H1 (cell line): ENCODE measurements around the gene PGGHG. TPM values are rescaled to one million over a fixed set of nuclear protein-coding genes. Genes with fewer than 3 reads are reported as not detected.

Experiments used
- BACH1 ChIP-seq: IDR thresholded peaks from 2 replicates; pipeline ENCODE4 v1.6.1; 2012; ENCODE audit warnings: low read length, improper control_type of control experiment
- JUND ChIP-seq: IDR thresholded peaks from 2 replicates; pipeline ENCODE4 v1.6.1; 2011; ENCODE audit warnings: mild to moderate bottlenecking, improper control_type of control experiment, low read length
- POLR2AphosphoS5 ChIP-seq: IDR thresholded peaks from 2 replicates; pipeline ENCODE4 v1.6.1; 2011; ENCODE audit warnings: low read depth, low read length
- RAD21 ChIP-seq, 2 experiments: IDR thresholded peaks in 1 of 2; conservative IDR thresholded peaks in 1 of 2; 2 replicates each; pipeline ENCODE4 v1.6.1; 2011; ENCODE audit warnings: low read depth in 2 of 2, low read length in 2 of 2, improper control_type of control experiment in 1 of 2, inconsistent platforms in 1 of 2, mild to moderate bottlenecking in 1 of 2, moderate library complexity in 1 of 2
- SP4 ChIP-seq: IDR thresholded peaks from 2 replicates; pipeline ENCODE4 v1.6.1; 2012; ENCODE audit warnings: low read length, inconsistent platforms
- TAF7 ChIP-seq: optimal IDR thresholded peaks from 2 replicates; pipeline ENCODE3; 2011; ENCODE audit warnings: low read depth, mild to moderate bottlenecking, inconsistent platforms, low read length, moderate library complexity, borderline replicate concordance
- TEAD4 ChIP-seq: IDR thresholded peaks from 2 replicates; pipeline ENCODE4 v1.6.1; 2012; ENCODE audit warnings: low read depth, low read length, inconsistent platforms, mixed read lengths
- polyA plus RNA-seq, 7 experiments: library from polyadenylated mRNA; depleted of rRNA in 3 of 7; stranded (reverse) in 5 of 7; unstranded in 2 of 7; fragments of >200 nt in 5 of 7; fragments of 200-250 nt in 2 of 7; gene quantifications; 1 replicate in 5 of 7; 2 replicates in 1 of 7; 4 replicates in 1 of 7; pipeline versions ENCODE4 v1.2.1 to v1.2.3, GENCODE V29; 2011 to 2013; ENCODE audit warnings: missing spikeins in 2 of 7, mixed read lengths in 2 of 7
- total RNA-seq: library from RNA; stranded (reverse); fragmentation: NEBNext Ultra II Directional; extraction: Animal tissue kit (Norgen Biotek cat#: 25700); gene quantifications from 2 replicates; pipeline ENCODE4 v1.2.1, GENCODE V29; 2021
- TF ChIP-seq, protein P1 (sequence below): fragments of 300-600 bp; sonication (generic); IDR thresholded peaks from 2 replicates; pipeline ENCODE4 v1.7.1; 2012; ENCODE audit warnings: low read length, moderate library complexity, mild to moderate bottlenecking, inconsistent platforms; ENCODE audit not compliant: insufficient replicate concordance
- TF ChIP-seq, protein P2 (sequence below): IDR thresholded peaks from 2 replicates; pipeline ENCODE4 v1.6.1; 2011; ENCODE audit warnings: low read depth, mild to moderate bottlenecking, low read length; ENCODE audit not compliant: insufficient read depth

Gene PGGHG
- total and polyA plus RNA-seq, 2 of the 8 experiments (the other 6 are each of a cell fraction or from before 2014, with no cell fraction given) = 34.8 to 60.7 TPM

DNA sequence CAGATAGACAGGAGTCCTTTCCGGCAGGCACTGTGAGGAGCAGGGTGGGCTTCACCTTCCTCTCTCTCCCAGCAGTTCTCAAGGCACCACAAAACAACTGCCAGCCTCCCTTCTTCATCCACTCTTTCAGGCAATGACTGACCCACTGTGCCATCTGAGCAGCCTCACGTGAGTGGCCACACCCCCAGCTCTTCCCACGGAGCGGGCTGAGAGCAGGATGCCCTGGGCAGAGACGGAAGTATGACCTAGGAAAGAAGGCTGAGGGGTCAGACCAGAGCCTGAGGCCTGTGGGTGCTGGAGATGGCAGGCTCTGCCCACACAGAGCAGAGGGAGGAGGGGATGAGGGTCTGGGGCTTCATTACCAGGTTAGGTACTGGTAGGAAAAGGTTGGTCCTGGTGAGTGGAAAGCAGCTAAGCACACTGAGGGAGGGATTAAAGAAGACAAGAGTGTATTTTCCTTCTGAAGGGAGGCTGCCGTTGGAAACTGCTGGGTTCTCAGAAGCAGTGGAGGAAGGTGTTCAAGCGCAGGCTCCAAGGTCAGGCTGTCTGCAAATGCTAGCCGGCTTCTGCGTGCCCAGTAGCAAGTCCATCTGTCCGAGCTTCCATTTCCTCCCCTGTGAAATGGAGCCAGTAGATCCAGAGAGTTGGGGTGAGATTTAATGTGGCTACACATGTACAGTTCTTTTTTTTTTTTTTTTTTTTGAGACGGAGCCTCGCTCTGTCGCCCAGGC, 6.1 kb upstream of the PGGHG start (continued):
- TF ChIP-seq, protein P1, sequence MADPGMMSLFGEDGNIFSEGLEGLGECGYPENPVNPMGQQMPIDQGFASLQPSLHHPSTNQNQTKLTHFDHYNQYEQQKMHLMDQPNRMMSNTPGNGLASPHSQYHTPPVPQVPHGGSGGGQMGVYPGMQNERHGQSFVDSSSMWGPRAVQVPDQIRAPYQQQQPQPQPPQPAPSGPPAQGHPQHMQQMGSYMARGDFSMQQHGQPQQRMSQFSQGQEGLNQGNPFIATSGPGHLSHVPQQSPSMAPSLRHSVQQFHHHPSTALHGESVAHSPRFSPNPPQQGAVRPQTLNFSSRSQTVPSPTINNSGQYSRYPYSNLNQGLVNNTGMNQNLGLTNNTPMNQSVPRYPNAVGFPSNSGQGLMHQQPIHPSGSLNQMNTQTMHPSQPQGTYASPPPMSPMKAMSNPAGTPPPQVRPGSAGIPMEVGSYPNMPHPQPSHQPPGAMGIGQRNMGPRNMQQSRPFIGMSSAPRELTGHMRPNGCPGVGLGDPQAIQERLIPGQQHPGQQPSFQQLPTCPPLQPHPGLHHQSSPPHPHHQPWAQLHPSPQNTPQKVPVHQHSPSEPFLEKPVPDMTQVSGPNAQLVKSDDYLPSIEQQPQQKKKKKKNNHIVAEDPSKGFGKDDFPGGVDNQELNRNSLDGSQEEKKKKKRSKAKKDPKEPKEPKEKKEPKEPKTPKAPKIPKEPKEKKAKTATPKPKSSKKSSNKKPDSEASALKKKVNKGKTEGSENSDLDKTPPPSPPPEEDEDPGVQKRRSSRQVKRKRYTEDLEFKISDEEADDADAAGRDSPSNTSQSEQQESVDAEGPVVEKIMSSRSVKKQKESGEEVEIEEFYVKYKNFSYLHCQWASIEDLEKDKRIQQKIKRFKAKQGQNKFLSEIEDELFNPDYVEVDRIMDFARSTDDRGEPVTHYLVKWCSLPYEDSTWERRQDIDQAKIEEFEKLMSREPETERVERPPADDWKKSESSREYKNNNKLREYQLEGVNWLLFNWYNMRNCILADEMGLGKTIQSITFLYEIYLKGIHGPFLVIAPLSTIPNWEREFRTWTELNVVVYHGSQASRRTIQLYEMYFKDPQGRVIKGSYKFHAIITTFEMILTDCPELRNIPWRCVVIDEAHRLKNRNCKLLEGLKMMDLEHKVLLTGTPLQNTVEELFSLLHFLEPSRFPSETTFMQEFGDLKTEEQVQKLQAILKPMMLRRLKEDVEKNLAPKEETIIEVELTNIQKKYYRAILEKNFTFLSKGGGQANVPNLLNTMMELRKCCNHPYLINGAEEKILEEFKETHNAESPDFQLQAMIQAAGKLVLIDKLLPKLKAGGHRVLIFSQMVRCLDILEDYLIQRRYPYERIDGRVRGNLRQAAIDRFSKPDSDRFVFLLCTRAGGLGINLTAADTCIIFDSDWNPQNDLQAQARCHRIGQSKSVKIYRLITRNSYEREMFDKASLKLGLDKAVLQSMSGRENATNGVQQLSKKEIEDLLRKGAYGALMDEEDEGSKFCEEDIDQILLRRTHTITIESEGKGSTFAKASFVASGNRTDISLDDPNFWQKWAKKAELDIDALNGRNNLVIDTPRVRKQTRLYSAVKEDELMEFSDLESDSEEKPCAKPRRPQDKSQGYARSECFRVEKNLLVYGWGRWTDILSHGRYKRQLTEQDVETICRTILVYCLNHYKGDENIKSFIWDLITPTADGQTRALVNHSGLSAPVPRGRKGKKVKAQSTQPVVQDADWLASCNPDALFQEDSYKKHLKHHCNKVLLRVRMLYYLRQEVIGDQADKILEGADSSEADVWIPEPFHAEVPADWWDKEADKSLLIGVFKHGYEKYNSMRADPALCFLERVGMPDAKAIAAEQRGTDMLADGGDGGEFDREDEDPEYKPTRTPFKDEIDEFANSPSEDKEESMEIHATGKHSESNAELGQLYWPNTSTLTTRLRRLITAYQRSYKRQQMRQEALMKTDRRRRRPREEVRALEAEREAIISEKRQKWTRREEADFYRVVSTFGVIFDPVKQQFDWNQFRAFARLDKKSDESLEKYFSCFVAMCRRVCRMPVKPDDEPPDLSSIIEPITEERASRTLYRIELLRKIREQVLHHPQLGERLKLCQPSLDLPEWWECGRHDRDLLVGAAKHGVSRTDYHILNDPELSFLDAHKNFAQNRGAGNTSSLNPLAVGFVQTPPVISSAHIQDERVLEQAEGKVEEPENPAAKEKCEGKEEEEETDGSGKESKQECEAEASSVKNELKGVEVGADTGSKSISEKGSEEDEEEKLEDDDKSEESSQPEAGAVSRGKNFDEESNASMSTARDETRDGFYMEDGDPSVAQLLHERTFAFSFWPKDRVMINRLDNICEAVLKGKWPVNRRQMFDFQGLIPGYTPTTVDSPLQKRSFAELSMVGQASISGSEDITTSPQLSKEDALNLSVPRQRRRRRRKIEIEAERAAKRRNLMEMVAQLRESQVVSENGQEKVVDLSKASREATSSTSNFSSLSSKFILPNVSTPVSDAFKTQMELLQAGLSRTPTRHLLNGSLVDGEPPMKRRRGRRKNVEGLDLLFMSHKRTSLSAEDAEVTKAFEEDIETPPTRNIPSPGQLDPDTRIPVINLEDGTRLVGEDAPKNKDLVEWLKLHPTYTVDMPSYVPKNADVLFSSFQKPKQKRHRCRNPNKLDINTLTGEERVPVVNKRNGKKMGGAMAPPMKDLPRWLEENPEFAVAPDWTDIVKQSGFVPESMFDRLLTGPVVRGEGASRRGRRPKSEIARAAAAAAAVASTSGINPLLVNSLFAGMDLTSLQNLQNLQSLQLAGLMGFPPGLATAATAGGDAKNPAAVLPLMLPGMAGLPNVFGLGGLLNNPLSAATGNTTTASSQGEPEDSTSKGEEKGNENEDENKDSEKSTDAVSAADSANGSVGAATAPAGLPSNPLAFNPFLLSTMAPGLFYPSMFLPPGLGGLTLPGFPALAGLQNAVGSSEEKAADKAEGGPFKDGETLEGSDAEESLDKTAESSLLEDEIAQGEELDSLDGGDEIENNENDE = no peak
- TF ChIP-seq, protein P2, sequence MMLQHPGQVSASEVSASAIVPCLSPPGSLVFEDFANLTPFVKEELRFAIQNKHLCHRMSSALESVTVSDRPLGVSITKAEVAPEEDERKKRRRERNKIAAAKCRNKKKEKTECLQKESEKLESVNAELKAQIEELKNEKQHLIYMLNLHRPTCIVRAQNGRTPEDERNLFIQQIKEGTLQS = no peak
- TF ChIP-seq RAD21 (IDR thresholded peaks at IDR 0.05 in 1 of 2, conservative IDR thresholded peaks at IDR 0.05 in 1 of 2; ENCODE audit: low read depth in 2 of 2, low read length in 2 of 2) (no peak), SP4 (no peak), TAF7 (no peak), POLR2AphosphoS5 (no peak), TEAD4 (no peak), BACH1 (no peak), JUND (no peak)
